ENCODE results near the gene CAMK2A. TPM values are rescaled to one million over a fixed set of nuclear protein-coding genes. Genes with fewer than 3 reads are reported as not detected.

CAMK2A gene
- total RNA-seq, 4 donors from 2014 or later = 0.32 to 0.82 TPM; not detected in 2

- WGBS, 2 donors (ENCODE audit: low coverage in 1 of 2) = 52 to 60% methylated on average over 1 to 4 of the region's 4 CpGs
- H3K27me3 ChIP-seq = peaks cover 12% of the 10 kb centered on the region
- no peak for DNase-seq
- in situ Hi-C loops (cut with MboI; ENCODE audit: low pct_ligation_motif_present in 1 of 4, low pct_unique_long_range_greater_than_20kb in 1 of 4, low sequenced_read_pairs in 3 of 4) = no loop called here
- H3K4me3 ChIP-seq = no peak overlapping the region
- no peaks in the 10 kb centered on the region for H3K9me3 ChIP-seq
- no peaks in the 10 kb centered on the region for H3K36me3 ChIP-seq
- TF ChIP-seq EP300 (IDR thresholded peaks at IDR 0.05; ENCODE audit: low read depth) (no peak), CTCF (IDR thresholded peaks at IDR 0.05) (no peak), POLR2AphosphoS5 (IDR thresholded peaks at IDR 0.05) (no peak), POLR2A (IDR thresholded peaks at IDR 0.05) (no peak)
- intact Hi-C loops (cut with DNase I; ENCODE audit: low total_unique reads) = no loop called here
- peak overlapping the region; percentile 85 to 88 (median 87) for H3K27ac ChIP-seq
- peaks cover 22 to 76% (median 66%) of the 10 kb centered on the region in 4 donors for H3K4me1 ChIP-seq
Observed at GRCh38 chr5:150186897-150187296, 102.7 kb downstream of the CAMK2A start.

GRCh38 chr5:150186137-150186536 is 103.4 kb downstream of the CAMK2A start:
- Histone ChIP-seq H3K27me3 (peaks cover 12% of the 10 kb centered on the region), H3K4me3 (no peak overlapping the region), H3K4me1 (peaks cover 30 to 84% (median 73%) of the 10 kb centered on the region in 4 donors), H3K27ac (peak overlapping the region; percentile 85 to 88 (median 87)), H3K9me3 (no peaks in the 10 kb centered on the region), H3K36me3 (no peaks in the 10 kb centered on the region)
- in situ Hi-C loops (cut with MboI; ENCODE audit: low pct_ligation_motif_present in 1 of 4, low pct_unique_long_range_greater_than_20kb in 1 of 4, low sequenced_read_pairs in 3 of 4) = no loop called here
- WGBS, 2 donors (ENCODE audit: low coverage in 1 of 2) = 80 to 85% methylated on average over 3 to 8 of the region's 8 CpGs
- TF ChIP-seq CTCF (IDR thresholded peaks at IDR 0.05) (no peak), POLR2AphosphoS5 (IDR thresholded peaks at IDR 0.05) (no peak), POLR2A (IDR thresholded peaks at IDR 0.05) (no peak), EP300 (IDR thresholded peaks at IDR 0.05; ENCODE audit: low read depth) (no peak)
- intact Hi-C loops (cut with DNase I; ENCODE audit: low total_unique reads) = no loop called here
- no peak for DNase-seq

GRCh38 chr5:150184990-150185912 is 104.3 kb downstream of the CAMK2A start:
- 24 to 54% methylated on average over 5 to 12 of the region's 12 CpGs for WGBS, 2 donors (ENCODE audit: low coverage in 1 of 2)
- Histone ChIP-seq H3K9me3 (no peaks in the 10 kb centered on the region), H3K27me3 (peaks cover 8% of the 10 kb centered on the region), H3K4me1 (peaks cover 37 to 91% (median 81%) of the 10 kb centered on the region in 4 donors), H3K4me3 (no peak overlapping the region), H3K27ac (peak overlapping the region; percentile 85 to 88 (median 87)), H3K36me3 (no peaks in the 10 kb centered on the region)
- intact Hi-C loops (cut with DNase I; ENCODE audit: low total_unique reads) (no loop called here), in situ Hi-C loops (cut with MboI; ENCODE audit: low pct_ligation_motif_present in 1 of 4, low pct_unique_long_range_greater_than_20kb in 1 of 4, low sequenced_read_pairs in 3 of 4) (no loop called here)
- DNase-seq = peak; percentile 87
- TF ChIP-seq EP300 (IDR thresholded peaks at IDR 0.05; ENCODE audit: low read depth) (no peak), POLR2A (IDR thresholded peaks at IDR 0.05) (peak; percentile 30), CTCF (IDR thresholded peaks at IDR 0.05) (no peak), POLR2AphosphoS5 (IDR thresholded peaks at IDR 0.05) (peak; percentile 31 to 78 (median 72))

- H3K36me3 ChIP-seq = no peaks in the 10 kb centered on the region
- peaks cover 48 to 97% (median 88%) of the 10 kb centered on the region in 4 donors for H3K4me1 ChIP-seq
- WGBS, 2 donors (ENCODE audit: low coverage in 1 of 2) = 62% methylated on average over 2 of the region's 2 CpGs; no CpG with 5 or more reads in 1 of the 2 donors
- intact Hi-C loops (cut with DNase I; ENCODE audit: low total_unique reads) (no loop called here), in situ Hi-C loops (cut with MboI; ENCODE audit: low pct_ligation_motif_present in 1 of 4, low pct_unique_long_range_greater_than_20kb in 1 of 4, low sequenced_read_pairs in 3 of 4) (no loop called here)
- no peaks in the 10 kb centered on the region for H3K27me3 ChIP-seq
- TF ChIP-seq POLR2A (IDR thresholded peaks at IDR 0.05) (no peak), EP300 (IDR thresholded peaks at IDR 0.05; ENCODE audit: low read depth) (no peak), CTCF (IDR thresholded peaks at IDR 0.05) (no peak), POLR2AphosphoS5 (IDR thresholded peaks at IDR 0.05) (no peak)
- no peak for DNase-seq
- peak overlapping the region; percentile 85 to 88 (median 87) for H3K27ac ChIP-seq
- no peaks in the 10 kb centered on the region for H3K9me3 ChIP-seq
- no peak overlapping the region for H3K4me3 ChIP-seq
Observed at GRCh38 chr5:150184006-150184405, 105.6 kb downstream of the CAMK2A start.

Measured in transverse colon (tissue), 4 donors.